ENCODE results near the gene SYDE1. TPM values are rescaled to one million over a fixed set of nuclear protein-coding genes. Genes with fewer than 3 reads are reported as not detected.

SYDE1 gene
- total RNA-seq, 1 donor from 2014 or later, result 23.4 TPM

- DNase-seq (ENCODE audit: low spot score), result no peak
These were observed 1.9 kb downstream of the SYDE1 start for GRCh38 chr19:15108845-15109767.

- DNase-seq (ENCODE audit: low spot score), result no peak
These were observed 2.7 kb downstream of the SYDE1 start for GRCh38 chr19:15109768-15110417.

GRCh38 chr19:15110418-15110815, 3.2 kb downstream of the SYDE1 start:
- no peak for DNase-seq (ENCODE audit: low spot score)

- no peak for DNase-seq (ENCODE audit: low spot score)
These were observed 4.6 kb downstream of the SYDE1 start for GRCh38 chr19:15111758-15112157.

GRCh38 chr19:15112385-15112784, 5.2 kb downstream of the SYDE1 start:
- DNase-seq (ENCODE audit: low spot score), result no peak

GRCh38 chr19:15113245-15114152, 6.3 kb downstream of the SYDE1 start:
- no peak for DNase-seq (ENCODE audit: low spot score)

GRCh38 chr19:15114153-15114540, 6.9 kb downstream of the SYDE1 start:
- DNase-seq (ENCODE audit: low spot score), result no peak

GRCh38 chr19:15115080-15115479, 7.9 kb downstream of the SYDE1 start:
- DNase-seq (ENCODE audit: low spot score), result peak; percentile 35

GRCh38 chr19:15115762-15116615, 8.8 kb downstream of the SYDE1 start:
- no peak for DNase-seq (ENCODE audit: low spot score)

- DNase-seq (ENCODE audit: low spot score), result no peak
These were observed 9.7 kb downstream of the SYDE1 start for GRCh38 chr19:15116856-15117255.

- no peak for DNase-seq (ENCODE audit: low spot score)
These were observed 11.0 kb downstream of the SYDE1 start for GRCh38 chr19:15118248-15118647.

- DNase-seq (ENCODE audit: low spot score), result no peak
These were observed 11.7 kb downstream of the SYDE1 start for GRCh38 chr19:15118789-15119494.

GRCh38 chr19:15120135-15121026, 13.2 kb downstream of the SYDE1 start:
- no peak for DNase-seq (ENCODE audit: low spot score)

- no peak for DNase-seq (ENCODE audit: low spot score)
These were observed 15.3 kb downstream of the SYDE1 start for GRCh38 chr19:15122331-15123030.

GRCh38 chr19:15123031-15123890, 16.1 kb downstream of the SYDE1 start:
- DNase-seq (ENCODE audit: low spot score), result no peak

- peak; percentile 60 for DNase-seq (ENCODE audit: low spot score)
These were observed 16.7 kb downstream of the SYDE1 start for GRCh38 chr19:15123900-15124299.

- peak; percentile 32 for DNase-seq (ENCODE audit: low spot score)
These were observed 17.5 kb downstream of the SYDE1 start for GRCh38 chr19:15124572-15125231.

Data from mucosa of gallbladder (tissue), 1 donor.